Activated B cell treated with CpG ODN at 0.5 μM for 24 hours (primary cell): ENCODE results near the gene FLVCR1. TPM values are rescaled to one million over a fixed set of nuclear protein-coding genes. Genes with fewer than 3 reads are reported as not detected.

ENCODE experiments used
- ATAC-seq: fragments of 200-7000 bp; cut with Tn5 transposase; one replicate; pipeline ENCODE4 v1.10.0; 2021; ENCODE audit warnings: low read depth, mild to moderate bottlenecking, moderate library complexity
- CTCF ChIA-PET: fragments of 350-600 bp; sonication (Branson Sonifier 250); formaldehyde crosslinking; loops from one replicate; lab custom pipeline; 2021; ENCODE audit warnings: antibody characterized with exemption; lab: Charles Lee
- POLR2A ChIA-PET: fragments of 350-600 bp; sonication (Branson Sonifier 250); formaldehyde crosslinking; loops from one replicate; lab custom pipeline; 2021; ENCODE audit warnings: antibody characterized with exemption; lab: Charles Lee
- DNase-seq: peaks from one replicate; pipeline ENCODE4 v3.0.0; 2022
- H3K27ac Mint-ChIP-seq: one replicate; pipeline ENCODE4 v1.8.0; 2020; ENCODE audit warnings: mixed read lengths
- H3K27me3 Mint-ChIP-seq: one replicate; pipeline ENCODE4 v1.8.0; 2021; ENCODE audit warnings: mixed read lengths
- H3K36me3 Mint-ChIP-seq: one replicate; pipeline ENCODE4 v1.8.0; 2021; ENCODE audit warnings: low read depth, mixed read lengths
- H3K4me1 Mint-ChIP-seq: one replicate; pipeline ENCODE4 v1.8.0; 2021; ENCODE audit warnings: mixed read lengths
- H3K4me3 Mint-ChIP-seq: one replicate; pipeline ENCODE4 v1.8.0; 2020; ENCODE audit warnings: mild to moderate bottlenecking, mixed read lengths
- H3K9me3 Mint-ChIP-seq: one replicate; pipeline ENCODE4 v1.8.0; 2020; ENCODE audit warnings: mixed read lengths
- CTCF ChIP-seq: fragments of 200-600 bp; IDR thresholded peaks from one replicate; pipeline ENCODE4 v1.8.0; 2022; ENCODE audit warnings: antibody characterized with exemption, mild to moderate bottlenecking
- intact Hi-C: fragments of 100-400 bp; cut with micrococcal nuclease; formaldehyde crosslinking; loops from one replicate; pipeline ENCODE4 v1.15.1; 2024
- total RNA-seq: library from RNA; stranded (reverse); gene quantifications from 2 replicates; pipeline ENCODE4 v1.2.3, GENCODE V29; 2022

The FLVCR1 gene
- total RNA-seq, 1 donor from 2014 or later, result 12.7 TPM

GRCh38 chr1:212930986-212931678 is 73.1 kb downstream of the FLVCR1 start:
- peaks cover 1% of the 10 kb centered on the region for H3K27me3 Mint-ChIP-seq
- ATAC-seq (no peak), DNase-seq (no peak)
- ChIA-PET POLR2A (no interaction called here), CTCF (no interaction called here)
- H3K36me3 Mint-ChIP-seq, result no peaks in the 10 kb centered on the region
- TF ChIP-seq CTCF, result no peak
- no peaks in the 10 kb centered on the region for H3K4me1 Mint-ChIP-seq
- intact Hi-C loops, result no loop called here
- H3K4me3 Mint-ChIP-seq, result no peak overlapping the region
- no peak overlapping the region for H3K27ac Mint-ChIP-seq
- H3K9me3 Mint-ChIP-seq, result no peaks in the 10 kb centered on the region

GRCh38 chr1:212933815-212934471 is 75.9 kb downstream of the FLVCR1 start:
- Mint-ChIP-seq H3K4me1 (no peaks in the 10 kb centered on the region), H3K27me3 (no peaks in the 10 kb centered on the region), H3K36me3 (no peaks in the 10 kb centered on the region), H3K27ac (no peak overlapping the region), H3K4me3 (no peak overlapping the region), H3K9me3 (no peaks in the 10 kb centered on the region)
- ChIA-PET POLR2A (no interaction called here), CTCF (no interaction called here)
- intact Hi-C loops, result no loop called here
- DNase-seq, result no peak
- ATAC-seq, result no peak
- no peak for TF ChIP-seq CTCF

DNA sequence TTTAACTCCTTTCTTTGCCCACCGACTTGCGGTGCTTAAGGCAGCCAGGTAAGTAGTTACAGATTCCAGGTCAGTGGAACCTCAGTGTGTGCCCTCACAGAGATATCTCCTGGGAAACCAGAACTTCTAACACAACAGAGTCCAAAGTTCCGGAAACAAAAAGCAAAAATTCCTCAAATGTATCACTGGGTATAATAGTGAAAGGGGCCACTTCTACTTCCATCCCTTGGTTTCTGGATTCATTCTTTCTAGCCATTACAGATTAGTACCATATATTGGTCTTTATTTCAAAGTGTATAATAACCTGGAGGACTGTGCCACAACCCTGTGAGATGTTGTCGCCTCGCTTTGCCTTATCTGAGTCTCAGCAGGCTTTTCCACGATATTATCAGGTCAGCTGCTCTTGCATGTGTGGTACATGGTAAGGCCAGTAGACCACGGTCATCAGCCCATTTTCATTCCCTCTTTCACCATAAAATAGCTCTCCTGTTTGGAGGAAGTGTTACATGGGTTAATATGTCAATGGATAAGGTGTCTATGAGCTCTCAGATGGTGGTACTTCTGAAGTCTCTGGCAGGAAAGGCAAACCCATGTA is 77.4 kb downstream of the FLVCR1 start:
- Mint-ChIP-seq H3K9me3 (peaks cover 6% of the 10 kb centered on the region), H3K4me3 (no peak overlapping the region), H3K36me3 (no peaks in the 10 kb centered on the region), H3K27me3 (no peaks in the 10 kb centered on the region), H3K27ac (no peak overlapping the region), H3K4me1 (no peaks in the 10 kb centered on the region)
- no peak for TF ChIP-seq CTCF
- ATAC-seq, result no peak
- ChIA-PET POLR2A (no interaction called here), CTCF (no interaction called here)
- no peak for DNase-seq
- intact Hi-C loops, result no loop called here

GRCh38 chr1:212937034-212937433 is 79.0 kb downstream of the FLVCR1 start:
- DNase-seq (no peak), ATAC-seq (no peak)
- H3K27me3 Mint-ChIP-seq, result no peaks in the 10 kb centered on the region
- H3K4me1 Mint-ChIP-seq, result no peaks in the 10 kb centered on the region
- no peaks in the 10 kb centered on the region for H3K36me3 Mint-ChIP-seq
- peaks cover 6% of the 10 kb centered on the region for H3K9me3 Mint-ChIP-seq
- H3K4me3 Mint-ChIP-seq, result no peak overlapping the region
- ChIA-PET POLR2A (interaction anchor here (0.6 kb wide), 1 partner anchor 80 kb away, joined by 7 read pairs; no protein-coding TSS in a partner anchor), CTCF (no interaction called here)
- intact Hi-C loops, result no loop called here
- H3K27ac Mint-ChIP-seq, result no peak overlapping the region
- TF ChIP-seq CTCF, result no peak

DNA sequence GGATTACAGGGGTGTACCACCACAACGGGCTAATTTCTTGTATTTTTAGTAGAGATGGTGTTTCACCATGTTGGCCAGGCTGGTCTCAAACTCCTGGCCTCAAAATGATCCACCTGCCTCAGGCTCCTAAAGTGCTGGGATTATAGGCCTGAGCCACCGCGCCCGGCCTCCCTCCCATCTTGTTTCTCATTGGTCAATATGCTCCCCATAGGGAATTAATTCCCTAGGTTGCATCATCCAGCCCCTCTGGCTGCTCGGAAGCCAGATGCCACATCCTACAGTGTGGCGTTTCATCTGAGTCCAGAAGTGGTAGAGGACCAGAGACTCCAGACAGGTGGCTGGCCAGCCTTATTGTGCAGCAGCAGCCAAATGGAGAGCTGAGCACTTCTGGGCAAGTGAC is 80.8 kb downstream of the FLVCR1 start:
- H3K27me3 Mint-ChIP-seq, result no peaks in the 10 kb centered on the region
- H3K4me3 Mint-ChIP-seq, result no peak overlapping the region
- POLR2A ChIA-PET, result no interaction called here
- no peak for ATAC-seq
- no peak for TF ChIP-seq CTCF
- peaks cover 10% of the 10 kb centered on the region for H3K4me1 Mint-ChIP-seq
- H3K27ac Mint-ChIP-seq, result no peak overlapping the region
- peaks cover 6% of the 10 kb centered on the region for H3K9me3 Mint-ChIP-seq
- no peak for DNase-seq
- no peaks in the 10 kb centered on the region for H3K36me3 Mint-ChIP-seq
- CTCF ChIA-PET, result no interaction called here
- intact Hi-C loops, result no loop called here
